Tongue (tissue), 2 donors: Measurements from ENCODE around the gene SLC4A1. TPM values are rescaled to one million over a fixed set of nuclear protein-coding genes. Genes with fewer than 3 reads are reported as not detected.
"Not testable (repeated sequence)": the region's sequence is repeated elsewhere in the genome, so short reads cannot be mapped to it uniquely, and the experiment has no call there.

Experiments
- DNase-seq: peaks from one replicate; pipeline ENCODE4 v3.0.0-alpha.2; 2015
- total RNA-seq: library from RNA; depleted of rRNA; stranded (reverse); fragments of >200 nt; gene quantifications from one replicate; pipeline ENCODE4 v1.2.3, GENCODE V29; 2014

Gene SLC4A1
- total RNA-seq, 1 donor from 2014 or later: 27.7 TPM

DNA sequence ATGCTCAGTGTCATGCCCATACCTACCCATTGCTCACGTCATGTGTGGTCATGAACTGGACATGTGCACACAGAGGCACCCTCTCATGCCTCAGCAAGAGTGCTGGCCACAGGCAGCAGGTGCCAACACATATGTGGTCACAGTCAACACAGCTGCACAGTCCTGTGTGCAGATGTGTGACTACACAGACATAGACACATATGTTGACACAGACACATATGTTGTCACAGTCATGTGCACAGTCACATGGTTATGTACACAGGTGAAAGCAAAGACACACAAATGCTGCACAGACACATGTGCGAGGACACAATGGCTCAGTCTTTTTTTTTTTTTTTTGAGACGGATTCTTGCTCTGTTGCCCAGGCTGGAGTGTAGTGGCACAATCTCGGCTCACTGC is 11.3 kb downstream of the SLC4A1 start:
- DNase-seq: no peak

- no peak for DNase-seq
Observed at GRCh38 chr17:44255915-44256314, 12.0 kb downstream of the SLC4A1 start.

- no peak for DNase-seq
Observed at GRCh38 chr17:44254361-44255095, 13.4 kb downstream of the SLC4A1 start.

DNA sequence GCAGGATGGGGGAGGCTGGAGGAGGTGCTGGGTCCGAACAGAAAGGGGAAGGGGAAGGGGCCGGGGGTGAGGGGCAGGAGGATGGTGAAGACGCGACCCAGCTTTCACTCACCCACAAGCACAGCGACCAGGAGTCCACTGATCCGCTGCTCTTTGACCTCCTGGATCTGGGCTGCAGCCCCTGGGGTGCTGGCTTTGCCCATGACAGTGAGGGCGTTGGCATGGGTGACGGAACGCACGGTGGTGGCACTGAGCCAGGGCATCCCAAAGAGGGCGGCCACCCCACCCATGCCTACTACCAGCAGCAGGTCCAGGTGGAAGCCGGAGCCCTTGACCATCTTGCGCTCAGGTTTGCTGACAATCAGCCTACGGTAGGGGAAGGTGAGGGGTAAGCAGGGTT is 14.9 kb downstream of the SLC4A1 start:
- DNase-seq: no peak

- no peak for DNase-seq
Observed at GRCh38 chr17:44251062-44251461, 16.9 kb downstream of the SLC4A1 start.

- DNase-seq: no peak
Observed at GRCh38 chr17:44249501-44250246, 18.3 kb downstream of the SLC4A1 start.

DNA sequence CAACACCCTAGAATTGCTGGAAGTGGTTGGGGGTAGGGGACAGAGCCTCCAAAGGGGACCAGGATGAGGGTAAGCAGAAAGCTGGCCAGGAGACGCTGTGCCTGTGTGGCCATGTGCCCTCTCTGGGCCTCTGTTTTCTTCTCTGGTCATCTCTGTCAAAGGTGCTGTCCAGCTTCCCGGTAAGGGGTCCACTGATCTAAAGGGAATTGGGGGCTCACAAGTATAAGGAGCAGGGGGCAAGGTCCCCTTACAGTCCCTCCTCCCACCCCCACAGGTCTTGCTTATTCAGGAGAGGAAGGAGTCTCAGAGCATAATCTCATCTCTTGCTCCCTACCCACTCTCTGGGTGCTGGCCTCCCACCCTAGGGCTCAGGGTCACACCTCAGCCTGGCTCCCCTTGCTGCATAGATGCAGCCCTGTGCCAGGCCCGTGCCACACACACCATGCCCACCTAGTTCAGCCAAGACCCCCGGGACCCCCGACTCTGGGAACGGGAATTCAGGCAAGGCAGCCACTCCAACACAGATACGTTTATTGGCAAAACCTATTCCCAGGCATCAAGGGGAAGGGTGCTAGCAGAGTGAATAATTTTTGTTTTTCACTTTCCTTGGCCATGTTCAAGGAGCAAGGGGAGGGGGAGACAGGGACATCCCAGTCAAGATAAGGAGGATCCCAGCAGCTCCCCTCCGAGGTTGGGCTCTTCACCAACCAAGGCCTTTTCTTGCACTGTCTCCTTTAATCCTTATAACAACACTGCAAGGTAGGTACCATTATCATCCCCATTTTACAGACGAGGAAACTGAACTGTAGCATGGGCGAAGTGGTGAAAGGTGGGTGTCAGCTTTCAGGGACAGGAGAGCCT is 19.8 kb downstream of the SLC4A1 start:
- DNase-seq: no peak

- peak; percentile 66 for DNase-seq
Observed at GRCh38 chr17:44247440-44247841, 20.5 kb downstream of the SLC4A1 start.

- no peak for DNase-seq
Observed at GRCh38 chr17:44241106-44241624, 26.8 kb downstream of the SLC4A1 start.

DNA sequence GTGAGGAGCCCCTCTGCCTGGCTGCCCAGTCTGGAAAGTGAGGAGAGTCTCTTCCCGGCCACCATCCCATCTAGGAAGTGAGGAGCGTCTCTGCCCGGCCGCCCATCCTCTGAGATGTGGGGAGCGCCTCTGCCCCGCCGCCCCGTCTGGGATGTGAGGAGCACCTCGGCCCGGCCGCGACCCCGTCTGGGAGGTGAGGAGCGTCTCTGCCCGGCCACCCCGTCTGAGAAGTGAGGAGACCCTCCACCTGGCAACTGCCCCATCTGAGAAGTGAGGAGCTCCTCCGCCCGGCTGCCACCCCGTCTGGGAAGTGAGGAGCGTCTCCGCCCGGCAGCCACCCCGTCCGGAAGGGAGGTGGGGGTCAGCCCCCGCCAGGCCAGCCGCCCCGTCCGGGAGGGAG is 30.0 kb downstream of the SLC4A1 start:
- not testable (repeated sequence) for DNase-seq

DNA sequence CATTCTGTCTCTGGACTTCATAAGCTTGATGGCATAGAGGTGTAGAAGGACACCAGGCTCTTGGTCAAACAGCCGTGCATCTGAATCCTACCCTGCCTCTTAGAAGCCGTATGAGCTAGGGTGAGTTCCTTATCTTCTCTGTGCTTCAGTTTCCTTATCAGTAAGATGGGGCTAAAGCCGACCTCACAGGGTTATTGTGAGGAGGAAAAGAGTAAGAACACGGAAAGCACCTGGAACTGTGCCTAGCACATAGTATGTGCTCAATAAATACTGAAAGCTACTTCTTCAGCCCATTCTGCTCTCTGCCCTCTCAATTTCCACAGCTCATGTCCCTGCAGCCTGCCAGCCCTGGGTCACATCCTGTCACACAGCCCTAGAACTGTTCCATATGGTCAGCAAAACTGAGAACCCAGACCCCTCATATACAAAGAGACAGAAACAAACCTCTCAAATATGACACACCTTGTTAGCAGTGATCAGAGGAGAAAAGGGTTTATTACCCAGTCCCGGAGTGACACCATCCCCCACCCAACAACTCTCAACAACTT is 31.4 kb downstream of the SLC4A1 start:
- DNase-seq: no peak

DNA sequence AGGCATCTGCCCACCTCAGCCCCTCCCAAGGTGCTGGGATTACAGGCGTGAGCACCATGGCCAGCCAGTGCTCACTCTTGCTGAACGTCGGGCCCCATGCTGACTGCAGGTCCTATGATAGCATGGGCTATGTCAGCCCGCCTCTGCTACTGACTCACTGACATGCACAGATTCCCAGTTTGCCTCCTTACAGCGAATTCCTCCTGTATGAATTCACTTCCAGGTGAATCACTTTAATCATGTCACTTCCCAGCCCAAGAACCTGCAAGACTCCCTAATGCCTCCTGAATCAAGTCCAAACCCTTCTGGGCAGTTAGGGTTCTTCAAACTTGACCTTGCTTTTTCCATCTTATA is 32.4 kb downstream of the SLC4A1 start:
- no peak for DNase-seq

GRCh38 chr17:44233582-44233981 is 34.4 kb downstream of the SLC4A1 start:
- DNase-seq: no peak

DNA sequence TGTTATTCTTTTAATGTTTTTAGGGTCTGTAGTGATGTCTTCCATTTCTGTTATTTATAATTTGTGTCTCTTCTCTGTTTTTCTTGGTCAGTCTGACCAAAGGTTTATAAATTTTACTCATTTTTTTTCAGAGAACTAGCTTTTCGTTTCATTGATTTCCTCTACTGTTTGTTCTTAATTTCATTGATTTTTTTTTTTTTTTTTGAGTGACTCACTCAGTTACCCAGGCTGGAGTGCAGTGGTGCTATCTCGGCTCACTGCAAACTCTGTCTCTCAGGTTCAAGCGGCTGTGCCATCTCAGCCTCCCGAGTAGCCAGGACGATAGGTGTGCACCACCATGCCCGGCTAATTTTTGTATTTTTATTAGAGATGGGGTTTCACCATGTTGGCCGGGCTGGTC is 35.9 kb downstream of the SLC4A1 start:
- no peak for DNase-seq

DNA sequence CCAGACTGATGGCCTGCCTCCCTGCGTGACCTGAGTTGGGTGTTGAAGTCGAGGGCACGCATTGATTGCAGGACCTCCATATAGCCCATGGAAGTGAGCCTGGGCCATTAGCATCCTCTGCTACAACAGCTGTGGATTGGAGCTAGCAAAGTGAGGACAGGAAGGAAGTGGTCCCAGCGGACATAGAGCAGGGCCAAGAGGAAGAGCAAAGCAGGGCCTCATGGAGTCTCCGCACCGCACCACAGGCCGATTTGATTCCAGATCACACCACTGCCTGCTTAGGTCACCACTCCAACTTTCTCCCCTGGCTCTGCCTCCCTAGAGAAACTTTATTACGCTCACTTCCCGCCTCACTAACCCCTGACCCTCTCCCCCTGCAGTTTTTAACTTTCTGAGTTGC is 37.8 kb downstream of the SLC4A1 start:
- DNase-seq: no peak

- no peak for DNase-seq
Observed at GRCh38 chr17:44229090-44229489, 38.8 kb downstream of the SLC4A1 start.

GRCh38 chr17:44223541-44224071 is 44.3 kb downstream of the SLC4A1 start:
- DNase-seq: peak; percentile 80

GRCh38 chr17:44222112-44222869 is 45.6 kb downstream of the SLC4A1 start:
- DNase-seq: peak; percentile 84

DNA sequence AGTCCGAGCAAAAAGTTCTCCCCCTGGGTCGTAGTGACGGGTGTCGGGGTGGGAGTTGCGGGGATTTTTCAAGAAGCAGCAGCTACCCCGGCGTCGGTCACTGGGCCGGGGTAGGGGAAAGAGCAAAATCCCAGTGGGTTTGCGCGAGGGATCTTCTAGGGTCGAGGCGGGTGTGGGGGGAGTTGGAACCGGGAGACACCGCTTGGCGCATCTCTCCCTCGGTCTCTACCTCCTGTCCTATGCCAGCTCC is 46.1 kb downstream of the SLC4A1 start:
- DNase-seq: no peak

DNA sequence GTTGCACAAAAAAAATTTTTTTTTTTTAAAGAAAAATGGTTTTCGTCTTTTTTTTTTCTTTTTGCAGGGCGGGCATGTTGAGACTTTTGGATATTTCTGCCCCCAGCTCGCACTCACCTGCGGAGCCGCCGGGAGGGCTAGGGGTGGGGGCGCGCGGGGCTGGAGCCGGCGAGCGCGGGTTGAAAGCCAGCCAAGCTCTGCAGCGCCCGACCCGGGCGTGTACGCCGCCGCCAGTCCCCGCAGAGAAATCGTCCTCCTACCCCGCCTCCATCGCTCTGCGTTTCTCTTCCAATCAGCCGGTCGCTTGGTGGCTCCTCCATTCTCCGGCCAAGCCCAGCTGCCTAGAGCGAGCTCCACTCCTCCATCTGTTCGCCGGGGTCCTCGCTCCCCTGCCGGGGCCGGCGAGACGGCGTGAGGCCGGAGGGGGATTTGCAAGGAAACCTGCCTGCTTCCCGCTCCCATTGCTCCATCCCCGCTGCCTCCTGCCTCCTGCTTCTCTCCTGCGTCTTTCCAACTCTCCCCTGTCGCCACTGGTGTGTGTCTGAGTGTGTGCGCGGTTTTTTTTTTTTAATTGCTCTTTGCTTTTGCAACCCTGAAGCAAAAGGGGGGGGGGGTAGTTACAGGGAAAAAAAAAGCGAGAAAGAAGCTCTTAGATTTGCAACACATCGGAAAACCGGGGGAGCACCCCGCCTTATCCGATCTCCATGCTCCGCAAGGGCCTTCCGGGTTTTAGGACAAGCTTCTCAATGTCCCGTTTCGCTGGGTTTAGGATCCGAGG is 46.7 kb downstream of the SLC4A1 start:
- peak; percentile 93 for DNase-seq
